Umbilical cord (tissue), 1 donor: ENCODE results near the gene FAM170A. TPM values are rescaled to one million over a fixed set of nuclear protein-coding genes. Genes with fewer than 3 reads are reported as not detected.

ENCODE experiments used
- total RNA-seq: library from RNA; depleted of rRNA; stranded (reverse); fragments of >200 nt; gene quantifications from one replicate; pipeline ENCODE4 v1.2.3, GENCODE V29; 2014; ENCODE audit warnings: low replicate concordance; ENCODE audit not compliant: insufficient read depth

The FAM170A gene
- total RNA-seq, 1 donor from 2014 or later = not detected

Other genes with a start within 250 kb of the FAM170A start
- gene HSD17B4, start 177.1 kb upstream of the FAM170A start, total RNA-seq = 84.3 TPM